ENCODE results near the gene HOXC11. TPM values are rescaled to one million over a fixed set of nuclear protein-coding genes. Genes with fewer than 3 reads are reported as not detected.

The HOXC11 gene
- total RNA-seq, 3 donors from 2014 or later (not counting 1 experiment from before 2014, with no cell fraction given) = not detected

DNA sequence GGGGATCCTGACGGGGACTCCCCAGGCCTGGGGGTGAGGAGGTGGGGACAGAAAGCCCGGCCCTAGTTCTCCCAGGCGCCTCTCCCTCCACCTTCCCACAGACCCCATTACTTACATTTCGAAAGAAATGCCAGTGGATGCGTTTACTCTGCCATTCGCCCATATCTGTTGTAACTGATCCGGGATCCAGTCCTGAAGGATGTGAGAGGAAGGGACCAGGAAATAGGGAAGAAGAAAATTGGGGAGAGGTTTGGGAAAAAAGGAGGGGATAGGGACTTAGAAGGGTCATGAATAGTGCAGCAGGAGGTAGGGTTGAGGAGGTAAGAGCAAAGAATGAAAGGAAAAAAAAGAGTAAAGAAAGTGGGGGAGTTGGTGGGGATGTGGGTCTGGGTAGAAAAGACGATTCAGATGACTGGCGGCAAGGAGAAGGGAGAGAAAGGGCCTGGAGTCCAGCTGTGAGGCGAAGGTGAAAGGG, 17.1 kb upstream of the HOXC11 start:
- Histone ChIP-seq H3K36me3 (ENCODE audit: control insufficient read depth, insufficient read depth, low read length) (no peaks in the 10 kb centered on the region), H3K27ac (ENCODE audit: low read length) (no peak overlapping the region), H3K9me3 (ENCODE audit: control insufficient read depth, insufficient read depth, low read length) (peaks cover 5% of the 10 kb centered on the region), H3K27me3 (ENCODE audit: control insufficient read depth, insufficient read depth, low read length) (peaks cover 95% of the 10 kb centered on the region), H3K4me3 (ENCODE audit: low read length) (no peak overlapping the region), H3K4me1 (ENCODE audit: control insufficient read depth, insufficient read depth, low read length) (peaks cover 40% of the 10 kb centered on the region)
- Mint-ChIP-seq H3K36me3 (peaks cover 11% of the 10 kb centered on the region), H3K27me3 (ENCODE audit: low read depth in 2 of 2) (peaks cover 75 to 82% of the 10 kb centered on the region in 2 donors), H3K4me1 (peaks cover 24 to 25% of the 10 kb centered on the region in 2 donors), H3K4me3 (peak overlapping the region; percentile 13), H3K9me3 (no peaks in the 10 kb centered on the region), H3K27ac (no peak overlapping the region)
- TF ChIP-seq, protein P1, sequence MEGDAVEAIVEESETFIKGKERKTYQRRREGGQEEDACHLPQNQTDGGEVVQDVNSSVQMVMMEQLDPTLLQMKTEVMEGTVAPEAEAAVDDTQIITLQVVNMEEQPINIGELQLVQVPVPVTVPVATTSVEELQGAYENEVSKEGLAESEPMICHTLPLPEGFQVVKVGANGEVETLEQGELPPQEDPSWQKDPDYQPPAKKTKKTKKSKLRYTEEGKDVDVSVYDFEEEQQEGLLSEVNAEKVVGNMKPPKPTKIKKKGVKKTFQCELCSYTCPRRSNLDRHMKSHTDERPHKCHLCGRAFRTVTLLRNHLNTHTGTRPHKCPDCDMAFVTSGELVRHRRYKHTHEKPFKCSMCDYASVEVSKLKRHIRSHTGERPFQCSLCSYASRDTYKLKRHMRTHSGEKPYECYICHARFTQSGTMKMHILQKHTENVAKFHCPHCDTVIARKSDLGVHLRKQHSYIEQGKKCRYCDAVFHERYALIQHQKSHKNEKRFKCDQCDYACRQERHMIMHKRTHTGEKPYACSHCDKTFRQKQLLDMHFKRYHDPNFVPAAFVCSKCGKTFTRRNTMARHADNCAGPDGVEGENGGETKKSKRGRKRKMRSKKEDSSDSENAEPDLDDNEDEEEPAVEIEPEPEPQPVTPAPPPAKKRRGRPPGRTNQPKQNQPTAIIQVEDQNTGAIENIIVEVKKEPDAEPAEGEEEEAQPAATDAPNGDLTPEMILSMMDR (IDR thresholded peaks at IDR 0.05) = no peak
- DNase-seq (no peak), ATAC-seq (no peak)
- WGBS (ENCODE audit: insufficient coverage) = 14% methylated on average over 6 of the region's 10 CpGs
- intact Hi-C loops (cut with micrococcal nuclease) = loop anchor here (5.0 kb wide), 2 partner anchors 41 to 326 kb away; partner anchors contain the start of genes CBX5 and HNRNPA1

DNA sequence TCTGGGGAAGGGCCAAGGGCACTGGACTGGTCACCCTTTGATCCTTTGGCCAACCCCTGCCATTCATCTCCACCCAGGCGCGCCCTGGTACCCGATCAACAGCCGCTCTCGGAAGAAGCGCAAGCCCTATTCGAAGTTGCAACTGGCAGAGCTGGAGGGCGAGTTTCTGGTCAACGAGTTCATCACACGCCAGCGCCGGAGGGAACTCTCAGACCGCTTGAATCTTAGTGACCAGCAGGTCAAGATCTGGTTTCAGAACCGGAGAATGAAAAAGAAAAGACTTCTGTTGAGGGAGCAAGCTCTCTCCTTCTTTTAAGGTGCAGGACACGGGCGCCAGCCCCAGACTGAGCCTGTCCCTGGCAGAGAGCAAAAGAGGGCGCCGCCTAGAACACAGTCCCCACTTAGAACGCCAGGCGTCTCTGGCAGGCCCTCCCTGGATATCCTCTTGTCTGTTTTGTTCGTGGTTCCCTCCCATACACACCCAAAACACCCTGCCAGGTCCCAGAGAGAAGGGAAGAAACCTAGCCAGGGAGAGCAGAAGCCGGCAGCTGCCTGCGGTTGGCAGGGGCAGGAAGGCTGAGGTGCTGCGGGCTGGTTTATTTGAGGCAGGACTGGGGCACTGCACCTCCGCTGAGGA, 16.6 kb upstream of the HOXC11 start:
- Mint-ChIP-seq H3K36me3 (peaks cover 11% of the 10 kb centered on the region), H3K27me3 (ENCODE audit: low read depth in 2 of 2) (peaks cover 76 to 77% of the 10 kb centered on the region in 2 donors), H3K27ac (no peak overlapping the region), H3K9me3 (no peaks in the 10 kb centered on the region), H3K4me3 (peak overlapping the region; percentile 13), H3K4me1 (peaks cover 24 to 25% of the 10 kb centered on the region in 2 donors)
- Histone ChIP-seq H3K9me3 (ENCODE audit: control insufficient read depth, insufficient read depth, low read length) (peaks cover 5% of the 10 kb centered on the region), H3K27me3 (ENCODE audit: control insufficient read depth, insufficient read depth, low read length) (peaks cover 95% of the 10 kb centered on the region), H3K4me3 (ENCODE audit: low read length) (no peak overlapping the region), H3K27ac (ENCODE audit: low read length) (no peak overlapping the region), H3K36me3 (ENCODE audit: control insufficient read depth, insufficient read depth, low read length) (no peaks in the 10 kb centered on the region), H3K4me1 (ENCODE audit: control insufficient read depth, insufficient read depth, low read length) (peaks cover 41% of the 10 kb centered on the region)
- TF ChIP-seq, protein P1 (IDR thresholded peaks at IDR 0.05) = no peak
- 10% methylated on average over 24 of the region's 25 CpGs for WGBS (ENCODE audit: insufficient coverage)
- intact Hi-C loops (cut with micrococcal nuclease) = loop anchor here (5.0 kb wide), 2 partner anchors 41 to 326 kb away; partner anchors contain the start of genes CBX5 and HNRNPA1
- ATAC-seq (peak in 1 of 3 donors; percentile 38), DNase-seq (peak in 1 of 2 donors; percentile 45)

GRCh38 chr12:53956914-53957536, 15.9 kb upstream of the HOXC11 start:
- TF ChIP-seq, protein P1 (IDR thresholded peaks at IDR 0.05) = no peak
- no peak for DNase-seq
- Mint-ChIP-seq H3K27me3 (ENCODE audit: low read depth in 2 of 2) (peaks cover 73 to 83% of the 10 kb centered on the region in 2 donors), H3K9me3 (no peaks in the 10 kb centered on the region), H3K4me3 (no peak overlapping the region), H3K27ac (no peak overlapping the region), H3K36me3 (peaks cover 11% of the 10 kb centered on the region), H3K4me1 (peaks cover 24 to 25% of the 10 kb centered on the region in 2 donors)
- Histone ChIP-seq H3K4me1 (ENCODE audit: control insufficient read depth, insufficient read depth, low read length) (peaks cover 40% of the 10 kb centered on the region), H3K36me3 (ENCODE audit: control insufficient read depth, insufficient read depth, low read length) (no peaks in the 10 kb centered on the region), H3K27me3 (ENCODE audit: control insufficient read depth, insufficient read depth, low read length) (peaks cover 95% of the 10 kb centered on the region), H3K4me3 (ENCODE audit: low read length) (no peak overlapping the region), H3K27ac (ENCODE audit: low read length) (no peak overlapping the region), H3K9me3 (ENCODE audit: control insufficient read depth, insufficient read depth, low read length) (peaks cover 5% of the 10 kb centered on the region)
- no peak for ATAC-seq
- intact Hi-C loops (cut with micrococcal nuclease) = loop anchor here (5.0 kb wide), 2 partner anchors 40 to 325 kb away; partner anchors contain the start of genes CBX5 and HNRNPA1
- 9% methylated on average over 11 of the region's 11 CpGs for WGBS (ENCODE audit: insufficient coverage)

Data from natural killer cell (primary cell).